SK-N-SH (cell line): ENCODE measurements around the gene CACNA2D4.

ENCODE experiments used
- CTCF ChIP-seq: fragments of 200-600 bp; sonication (generic); IDR thresholded peaks from 2 replicates; pipeline ENCODE4 v1.6.1; 2017; ENCODE audit warnings: antibody characterized with exemption, mild to moderate bottlenecking, moderate library complexity
- FOSL2 ChIP-seq: IDR thresholded peaks from 2 replicates; pipeline ENCODE4 v1.4.0; 2012; ENCODE audit warnings: low read depth, mild to moderate bottlenecking, moderate library complexity, borderline replicate concordance
- FOXM1 ChIP-seq: IDR thresholded peaks from 2 replicates; pipeline ENCODE4 v1.4.0; 2012; ENCODE audit warnings: low read depth, mild to moderate bottlenecking
- GATA2 ChIP-seq: sonication (generic); formaldehyde crosslinking; IDR thresholded peaks from 2 replicates; pipeline ENCODE4 v1.5.0; 2020; ENCODE audit warnings: mild to moderate bottlenecking, missing genetic modification reagents
- MAX ChIP-seq: IDR thresholded peaks from 2 replicates; pipeline ENCODE4 v1.4.0; 2012; ENCODE audit warnings: low read depth
- POLR2AphosphoS5 ChIP-seq: IDR thresholded peaks from 2 replicates; pipeline ENCODE4 v1.6.1; 2012; ENCODE audit warnings: low read depth, low read length
- RAD21 ChIP-seq: IDR thresholded peaks from 2 replicates; pipeline ENCODE4 v1.6.1; 2012; ENCODE audit warnings: mild to moderate bottlenecking, low read length

GRCh38 chr12:1919284-1919683, 832 bp upstream of the CACNA2D4 start:
- TF ChIP-seq CTCF: no peak
- no peak for TF ChIP-seq POLR2AphosphoS5
- TF ChIP-seq GATA2 (CRISPR knock-in tag): no peak
- no peak for TF ChIP-seq MAX
- no peak for TF ChIP-seq RAD21
- TF ChIP-seq FOXM1: no peak
- TF ChIP-seq FOSL2: no peak
